Muscle of leg (tissue), 11 donors: ENCODE data around the gene PFDN1. TPM values are rescaled to one million over a fixed set of nuclear protein-coding genes. Genes with fewer than 3 reads are reported as not detected.
A peak's percentile ranks its signal among the peaks of the same experiment; 100 is the strongest.

Source experiments
- DNase-seq: peaks from one replicate; pipeline ENCODE4 v3.0.0; 2013
- H3K27ac ChIP-seq: one replicate; pipeline ENCODE4 v1.5.1; 2013; ENCODE audit warnings: mild to moderate bottlenecking, low read length, control low read depth
- H3K27me3 ChIP-seq: one replicate; pipeline ENCODE4 v1.6.1; 2013; ENCODE audit warnings: low read length; ENCODE audit not compliant: control insufficient read depth, insufficient read depth
- H3K36me3 ChIP-seq: one replicate; pipeline ENCODE4 v1.6.1; 2013; ENCODE audit warnings: low read length; ENCODE audit not compliant: control insufficient read depth, insufficient read depth
- H3K4me1 ChIP-seq: one replicate; pipeline ENCODE4 v1.6.1; 2013; ENCODE audit warnings: low read length; ENCODE audit not compliant: control insufficient read depth, insufficient read depth
- H3K4me3 ChIP-seq: one replicate; pipeline ENCODE4 v1.5.1; 2013; ENCODE audit warnings: low read length, control low read depth
- H3K9me3 ChIP-seq: replicated peaks from 2 replicates; pipeline ENCODE4 v1.6.1; 2013; ENCODE audit warnings: low read depth, low read length; ENCODE audit not compliant: control insufficient read depth
- WGBS: methylation state at CpG from one replicate; pipeline ENCODE4 v1.1.5; 2013; ENCODE audit warnings: missing lambda C conversion rate; ENCODE audit not compliant: insufficient coverage; 5-methylcytosine and 5-hydroxymethylcytosine counted together
- polyA plus RNA-seq, 8 donors: library from polyadenylated mRNA; unstranded; fragments of 120-200 nt; gene quantifications; one replicate each; pipeline versions ENCODE4 v1.2.1 to v1.2.3, GENCODE V29; 2013; ENCODE audit warnings: inconsistent platforms in 1 of 8, low replicate concordance in 1 of 8; ENCODE audit not compliant: insufficient read length in 8 of 8, insufficient read depth in 1 of 8
- total RNA-seq: library from RNA; stranded (reverse); fragments of 120-200 nt; gene quantifications from one replicate; pipeline ENCODE4 v1.2.4, GENCODE V29; 2013

The PFDN1 gene
- total and polyA plus RNA-seq, 9 donors = 46.3 to 94.4 (median 69.8) TPM

DNA sequence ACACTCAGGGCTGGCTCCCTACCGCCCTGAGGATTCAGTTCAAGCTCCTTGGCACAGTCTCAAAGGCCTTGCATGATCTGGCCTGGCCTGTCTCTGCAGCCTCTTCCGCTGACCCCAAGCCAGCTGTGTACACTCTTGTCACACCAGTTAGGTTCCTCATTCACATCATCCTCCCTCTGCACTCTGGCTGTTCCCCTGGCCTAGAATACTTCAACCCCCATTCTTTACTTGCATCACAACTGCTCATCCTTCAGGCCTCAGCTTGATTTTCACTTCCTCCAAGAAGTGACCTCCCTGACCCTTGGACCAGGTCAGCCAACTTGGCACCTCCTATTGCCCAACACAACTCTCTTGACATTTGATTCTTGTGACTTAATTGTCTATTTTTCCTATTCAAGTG lies 18.9 kb upstream of the PFDN1 start:
- Histone ChIP-seq H3K36me3 (no peaks in the 10 kb centered on the region), H3K9me3 (no peaks in the 10 kb centered on the region), H3K4me1 (peaks cover 25% of the 10 kb centered on the region), H3K4me3 (no peak overlapping the region), H3K27ac (no peak overlapping the region), H3K27me3 (no peaks in the 10 kb centered on the region)
- WGBS = 90% methylated on average over 2 of the region's 2 CpGs
- peak; percentile 81 for DNase-seq

- no peak overlapping the region for H3K4me3 ChIP-seq
- H3K9me3 ChIP-seq = no peaks in the 10 kb centered on the region
- H3K36me3 ChIP-seq = no peaks in the 10 kb centered on the region
- WGBS = no CpG with 5 or more reads among the region's 1 CpG
- DNase-seq = peak; percentile 39
- peaks cover 24% of the 10 kb centered on the region for H3K4me1 ChIP-seq
- H3K27ac ChIP-seq = no peak overlapping the region
- no peaks in the 10 kb centered on the region for H3K27me3 ChIP-seq
These were observed 16.9 kb upstream of the PFDN1 start for GRCh38 chr5:140319833-140320232.

DNA sequence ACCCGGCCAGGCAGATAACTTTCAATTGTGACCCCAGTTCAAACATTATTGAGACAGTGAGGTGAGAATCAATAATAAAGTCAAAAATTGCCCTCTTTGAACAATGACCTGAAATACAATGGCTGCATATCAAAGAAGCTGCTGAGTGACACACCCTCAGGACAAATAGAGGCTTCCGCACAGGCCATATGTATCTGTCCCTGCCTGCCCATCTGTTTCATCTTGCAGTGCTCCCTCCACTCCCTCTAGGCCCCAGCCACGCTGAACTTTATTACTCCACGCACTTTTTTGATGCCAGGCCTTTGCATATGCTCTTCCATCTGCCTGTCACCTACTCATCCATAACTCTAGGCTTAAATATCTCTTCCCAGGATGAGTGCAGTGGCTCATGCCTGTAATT lies 15.9 kb upstream of the PFDN1 start:
- Histone ChIP-seq H3K36me3 (no peaks in the 10 kb centered on the region), H3K27me3 (no peaks in the 10 kb centered on the region), H3K4me1 (peaks cover 16% of the 10 kb centered on the region), H3K9me3 (no peaks in the 10 kb centered on the region), H3K27ac (no peak overlapping the region), H3K4me3 (no peak overlapping the region)
- 72% methylated on average over 3 of the region's 4 CpGs for WGBS
- no peak for DNase-seq

DNA sequence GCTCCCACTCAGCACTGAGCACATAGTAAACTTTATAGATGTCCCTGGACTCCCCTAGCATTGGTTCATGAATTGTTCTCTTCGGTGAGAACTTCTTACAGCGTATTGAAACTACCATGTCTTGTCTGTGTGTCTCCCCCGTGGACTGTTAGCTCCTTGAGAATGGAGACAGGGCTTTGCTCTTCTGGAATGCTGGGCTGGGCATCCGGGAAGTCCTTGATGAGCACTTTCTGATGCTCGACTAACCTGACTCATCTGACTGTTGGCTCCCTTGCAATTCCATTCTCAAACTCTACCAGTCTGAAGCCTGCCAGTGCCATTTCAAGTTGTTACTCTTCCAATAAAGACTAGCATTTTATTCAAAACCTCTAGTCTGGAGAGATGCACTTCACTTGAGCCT lies 15.0 kb upstream of the PFDN1 start:
- no peak overlapping the region for H3K27ac ChIP-seq
- 80% methylated on average over 5 of the region's 5 CpGs for WGBS

GRCh38 chr5:140312791-140313189 lies 9.9 kb upstream of the PFDN1 start:
- WGBS = 80% methylated on average over 1 of the region's 7 CpGs
- Histone ChIP-seq H3K9me3 (no peaks in the 10 kb centered on the region), H3K27ac (peak overlapping the region; percentile 80), H3K4me3 (no peak overlapping the region), H3K36me3 (no peaks in the 10 kb centered on the region), H3K27me3 (peaks cover 2% of the 10 kb centered on the region), H3K4me1 (peaks cover 12% of the 10 kb centered on the region)
- no peak for DNase-seq

More for the DNA sequence above, 15.0 kb upstream of the PFDN1 start:
- no peak for DNase-seq
- Histone ChIP-seq H3K36me3 (no peaks in the 10 kb centered on the region), H3K4me3 (no peak overlapping the region), H3K9me3 (no peaks in the 10 kb centered on the region), H3K27me3 (no peaks in the 10 kb centered on the region), H3K4me1 (peaks cover 9% of the 10 kb centered on the region)

DNA sequence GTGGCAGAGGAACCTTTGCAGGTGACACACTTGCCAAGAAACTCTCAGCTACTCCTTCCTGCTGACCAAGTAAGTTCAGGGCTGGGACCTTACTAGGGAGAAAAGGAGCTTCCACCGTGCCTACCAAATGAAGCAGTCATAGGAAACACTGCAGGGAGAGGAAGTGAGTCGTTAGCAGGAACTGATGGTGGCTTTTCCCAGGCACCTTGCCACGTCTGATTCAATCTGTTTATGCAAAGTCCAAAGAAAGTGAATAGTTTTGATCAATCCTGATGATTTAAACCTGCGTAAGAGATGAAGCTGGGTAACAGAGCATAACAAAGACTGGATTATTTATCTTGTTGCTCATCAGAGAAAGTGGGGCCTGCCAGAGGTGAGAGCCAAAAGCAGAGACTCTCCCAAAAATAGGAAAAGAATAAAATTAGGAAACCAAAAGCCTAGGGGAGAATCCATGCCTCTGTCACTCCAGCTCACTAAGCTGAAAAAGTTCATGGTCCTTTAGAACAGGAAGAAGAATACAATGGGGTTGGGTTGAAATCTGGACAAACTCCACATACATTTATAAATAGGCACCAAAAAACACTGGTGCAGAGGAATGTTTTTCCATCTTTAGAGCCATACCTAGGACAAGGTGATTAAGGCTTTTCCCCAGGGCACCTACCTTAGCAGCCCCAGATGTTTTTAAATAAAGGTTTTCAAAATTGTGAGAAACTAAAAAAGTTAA lies 9.3 kb upstream of the PFDN1 start:
- peak; percentile 49 for DNase-seq
- no peaks in the 10 kb centered on the region for H3K36me3 ChIP-seq
- 29% methylated on average over 4 of the region's 4 CpGs for WGBS
- H3K4me3 ChIP-seq = no peak overlapping the region
- H3K27me3 ChIP-seq = peaks cover 2% of the 10 kb centered on the region
- H3K9me3 ChIP-seq = no peaks in the 10 kb centered on the region
- H3K4me1 ChIP-seq = peaks cover 12% of the 10 kb centered on the region
- H3K27ac ChIP-seq = peak overlapping the region; percentile 80

DNA sequence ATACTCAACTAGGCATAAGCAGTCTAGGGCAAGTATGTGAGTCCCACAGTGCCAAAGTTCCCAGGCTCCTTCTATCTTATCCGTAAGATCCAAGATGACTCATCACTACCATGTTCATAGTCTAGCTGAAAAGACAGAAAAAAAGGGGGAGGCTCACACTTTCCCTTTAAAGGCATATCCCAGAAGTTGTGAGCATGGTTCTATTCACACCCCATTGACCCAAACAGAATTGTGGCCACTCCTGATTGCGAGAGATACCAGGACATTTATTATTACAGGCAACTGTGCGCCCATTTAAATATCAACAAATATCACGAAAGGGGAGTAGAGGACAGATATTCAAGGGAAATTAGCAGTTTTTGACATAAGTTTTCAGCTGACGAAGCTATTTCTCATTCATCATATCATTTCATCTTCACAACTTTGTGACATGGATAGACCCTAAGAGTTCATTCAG lies 8.1 kb upstream of the PFDN1 start:
- Histone ChIP-seq H3K9me3 (no peaks in the 10 kb centered on the region), H3K27ac (no peak overlapping the region), H3K4me1 (peaks cover 12% of the 10 kb centered on the region), H3K36me3 (no peaks in the 10 kb centered on the region), H3K27me3 (peaks cover 2% of the 10 kb centered on the region), H3K4me3 (no peak overlapping the region)
- no peak for DNase-seq
- WGBS = no CpG with 5 or more reads among the region's 5 CpGs

GRCh38 chr5:140310434-140310833 lies 7.5 kb upstream of the PFDN1 start:
- H3K27me3 ChIP-seq = peaks cover 2% of the 10 kb centered on the region
- H3K36me3 ChIP-seq = no peaks in the 10 kb centered on the region
- H3K9me3 ChIP-seq = no peaks in the 10 kb centered on the region
- no peak for DNase-seq
- no peak overlapping the region for H3K4me3 ChIP-seq
- peaks cover 12% of the 10 kb centered on the region for H3K4me1 ChIP-seq
- H3K27ac ChIP-seq = no peak overlapping the region
- 58% methylated on average over 1 of the region's 2 CpGs for WGBS

- H3K27me3 ChIP-seq = peaks cover 2% of the 10 kb centered on the region
- 85% methylated on average over 3 of the region's 3 CpGs for WGBS
- H3K4me3 ChIP-seq = no peak overlapping the region
- H3K4me1 ChIP-seq = peaks cover 12% of the 10 kb centered on the region
- no peak overlapping the region for H3K27ac ChIP-seq
- H3K9me3 ChIP-seq = no peaks in the 10 kb centered on the region
- H3K36me3 ChIP-seq = no peaks in the 10 kb centered on the region
- no peak for DNase-seq
These were observed 6.9 kb upstream of the PFDN1 start for GRCh38 chr5:140309706-140310249.

DNA sequence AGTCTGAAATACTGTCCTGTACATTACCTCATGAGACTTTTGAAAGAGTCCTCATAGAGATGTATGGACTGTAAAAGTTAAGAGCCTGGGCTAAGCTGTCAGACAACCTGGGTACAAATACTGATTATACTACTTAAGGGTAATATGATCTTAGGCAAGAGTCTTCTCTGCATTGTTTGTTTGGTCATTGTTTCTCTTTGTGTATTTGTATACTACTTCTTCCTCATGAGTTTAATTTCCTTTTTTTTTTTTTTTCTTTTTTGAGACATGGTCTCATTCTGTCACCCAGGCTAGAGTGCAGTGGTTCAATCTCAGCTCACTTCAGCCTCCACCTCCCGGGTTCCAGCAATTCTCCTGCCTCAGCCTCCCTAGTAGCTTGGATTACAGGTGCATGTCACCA lies 2.6 kb upstream of the PFDN1 start:
- WGBS = 88% methylated on average over 1 of the region's 1 CpG
- no peaks in the 10 kb centered on the region for H3K9me3 ChIP-seq
- no peak for DNase-seq

More for the DNA sequence above, 2.6 kb upstream of the PFDN1 start:
- H3K4me1 ChIP-seq = no peaks in the 10 kb centered on the region
- no peaks in the 10 kb centered on the region for H3K36me3 ChIP-seq
- peaks cover 2% of the 10 kb centered on the region for H3K27me3 ChIP-seq
- no peak overlapping the region for H3K27ac ChIP-seq
- H3K4me3 ChIP-seq = no peak overlapping the region
